Tongue (tissue), 2 donors: ENCODE measurements around the gene KBTBD13. TPM values are rescaled to one million over a fixed set of nuclear protein-coding genes. Genes with fewer than 3 reads are reported as not detected.
"Not testable (repeated sequence)": the region's sequence is repeated elsewhere in the genome, so short reads cannot be mapped to it uniquely, and the experiment has no call there.

ENCODE experiments used
- DNase-seq: peaks from one replicate; pipeline ENCODE4 v3.0.0-alpha.2; 2015
- total RNA-seq: library from RNA; depleted of rRNA; stranded (reverse); fragments of >200 nt; gene quantifications from one replicate; pipeline ENCODE4 v1.2.3, GENCODE V29; 2014

KBTBD13 gene
- total RNA-seq, result 2.6 TPM

DNA sequence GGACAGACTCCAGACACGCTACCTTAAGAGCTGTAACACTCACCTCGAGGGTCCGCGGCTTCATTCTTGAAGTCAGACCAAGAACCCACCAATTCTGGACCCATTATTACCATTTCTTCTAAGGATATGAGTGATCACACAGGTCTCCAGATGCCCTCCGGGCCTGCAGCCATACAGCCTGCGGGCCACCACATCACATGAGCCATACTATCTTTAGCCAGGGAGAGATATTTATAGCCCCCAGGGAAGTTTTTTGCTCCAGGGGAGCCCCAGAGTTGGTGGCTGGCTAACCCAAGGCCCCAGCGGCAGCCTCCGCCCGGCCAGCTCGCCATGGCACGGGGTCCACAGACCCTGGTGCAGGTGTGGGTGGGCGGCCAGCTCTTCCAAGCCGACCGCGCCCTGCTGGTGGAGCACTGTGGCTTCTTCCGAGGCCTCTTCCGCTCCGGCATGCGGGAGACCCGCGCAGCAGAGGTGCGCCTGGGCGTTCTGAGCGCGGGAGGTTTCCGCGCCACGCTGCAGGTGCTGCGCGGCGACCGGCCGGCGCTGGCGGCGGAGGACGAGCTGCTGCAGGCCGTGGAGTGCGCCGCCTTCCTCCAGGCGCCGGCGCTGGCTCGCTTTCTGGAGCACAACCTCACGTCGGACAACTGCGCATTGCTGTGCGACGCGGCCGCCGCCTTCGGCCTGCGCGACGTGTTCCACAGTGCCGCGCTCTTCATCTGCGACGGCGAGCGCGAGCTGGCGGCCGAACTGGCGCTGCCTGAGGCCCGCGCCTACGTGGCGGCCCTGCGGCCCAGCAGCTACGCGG lies at the start of gene KBTBD13:
TSS of gene KBTBD13 (plus strand) at position 261 of the 805 bp plus-strand sequence. CDS start at position 331, 70 bp downstream.
- DNase-seq, result no peak

DNA sequence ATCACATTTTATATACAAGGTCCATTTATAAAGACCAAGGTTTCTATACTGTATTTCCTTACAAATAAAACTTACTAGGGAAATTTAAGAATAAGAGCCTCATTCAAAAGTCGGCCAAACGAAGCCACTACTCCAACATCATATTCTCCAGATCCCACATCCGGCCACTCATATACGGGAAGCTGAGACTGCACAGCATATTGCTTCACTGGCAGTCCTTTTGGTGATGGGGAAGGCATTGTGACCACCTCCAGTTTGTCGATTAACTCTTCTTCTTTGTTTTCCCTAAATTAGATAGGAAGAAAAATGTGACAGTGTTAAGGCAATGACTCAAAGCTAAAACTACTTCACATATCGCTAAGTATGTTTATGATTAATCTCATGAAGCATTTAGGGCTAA lies 49.8 kb upstream of the KBTBD13 start:
- DNase-seq, result no peak

DNA sequence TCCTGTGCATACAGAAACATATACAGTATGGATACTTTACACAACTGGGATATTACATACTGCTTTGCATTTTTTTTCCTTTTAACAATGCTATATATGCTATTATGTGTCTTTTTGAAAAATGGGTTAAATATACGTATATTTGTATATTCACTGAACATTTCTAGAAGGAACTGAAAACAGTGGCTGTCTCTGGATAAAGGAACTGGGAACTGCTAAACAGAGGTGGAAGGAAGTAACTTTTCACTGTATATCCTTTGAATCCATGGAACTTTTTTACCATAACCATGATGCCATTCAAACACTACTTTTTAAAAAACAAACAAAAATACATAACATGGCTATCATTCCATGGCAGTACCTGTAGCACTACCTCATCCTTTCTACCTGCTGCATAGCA lies 49.0 kb upstream of the KBTBD13 start:
- no peak for DNase-seq

- DNase-seq, result no peak
Observed at GRCh38 chr15:65028338-65028737, 48.2 kb upstream of the KBTBD13 start.

DNA sequence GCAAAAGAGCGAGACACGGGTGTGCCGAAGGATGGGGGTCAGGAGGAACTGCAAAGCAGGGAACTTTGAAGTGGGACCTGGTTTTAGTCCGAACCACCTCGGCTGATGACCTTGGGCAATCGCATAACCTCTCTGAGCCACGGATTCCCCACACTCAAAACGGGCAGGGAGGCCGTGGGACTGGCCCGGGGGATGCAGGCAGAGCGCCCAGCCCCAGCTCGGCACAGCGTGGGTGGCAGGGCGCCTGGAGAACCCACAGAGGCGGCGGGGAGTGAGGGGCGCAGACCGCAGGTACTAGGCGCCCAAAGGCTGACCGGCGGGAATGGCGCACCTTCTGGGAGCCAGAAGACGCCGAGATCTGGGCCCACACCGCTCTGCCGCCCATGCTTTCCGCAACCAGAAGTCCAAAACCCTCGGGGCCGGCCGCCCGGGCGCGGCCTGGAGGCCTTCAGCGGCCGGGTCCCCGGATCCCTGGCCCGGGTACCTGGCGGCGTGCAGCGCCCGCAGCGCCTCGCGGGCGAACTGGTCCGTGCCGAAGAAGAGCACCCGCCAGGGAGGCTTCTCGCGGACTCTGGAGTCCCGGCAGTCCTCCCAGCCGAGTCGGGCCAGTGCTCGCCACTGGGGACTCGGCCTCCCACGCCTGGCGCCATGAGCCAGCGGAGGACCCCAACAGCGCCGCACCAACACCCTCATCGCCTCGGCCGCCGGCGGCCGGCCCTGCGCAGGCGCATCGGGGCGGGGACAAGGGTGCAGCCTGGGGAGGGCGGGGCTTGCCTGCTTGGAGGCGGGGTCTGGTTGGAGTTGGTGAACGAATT lies 47.4 kb upstream of the KBTBD13 start, which contains the start of gene MTFMT:
TSS of gene MTFMT (minus strand) at position 719 of the 815 bp plus-strand sequence. CDS start at position 693, 26 bp downstream.
- DNase-seq, result peak; percentile 95

- no peak for DNase-seq
Observed at GRCh38 chr15:65029736-65030208, 46.8 kb upstream of the KBTBD13 start.

DNA sequence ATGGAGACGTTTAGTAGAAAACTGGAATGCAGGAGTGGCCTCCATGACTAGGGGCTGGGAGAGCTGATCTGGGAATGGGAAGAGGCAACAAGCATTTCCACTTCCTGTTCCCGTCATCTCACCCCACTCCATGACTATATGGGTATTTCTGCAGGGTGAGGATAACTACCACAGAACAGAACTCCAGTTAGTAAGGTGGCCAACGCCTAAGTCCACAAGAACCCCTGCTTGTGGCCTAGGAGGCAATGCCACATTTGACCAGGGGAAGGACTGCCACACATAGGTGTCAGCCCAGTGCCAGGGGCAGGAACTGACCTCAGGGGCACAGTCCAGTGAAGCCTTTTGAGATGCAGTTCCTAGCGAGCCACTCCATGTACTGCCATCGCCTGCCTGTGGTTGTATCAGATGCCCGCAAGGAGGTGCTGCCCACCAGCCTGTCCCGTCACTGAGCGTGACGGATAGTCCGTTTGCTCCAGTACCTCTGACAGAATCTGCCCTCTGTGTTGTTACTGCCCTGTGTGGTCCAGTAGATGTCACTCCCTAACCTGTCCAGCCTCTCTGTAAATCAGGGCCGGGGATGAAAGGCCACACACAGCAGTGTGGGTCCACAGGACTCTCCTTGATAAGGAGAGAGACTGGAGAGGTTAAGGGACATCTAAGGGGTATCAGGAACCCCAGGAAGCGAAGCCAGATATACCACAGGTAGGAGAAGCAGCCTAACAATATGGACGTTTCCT lies 43.6 kb upstream of the KBTBD13 start:
- DNase-seq, result peak; percentile 66

GRCh38 chr15:65033659-65034269 lies 42.8 kb upstream of the KBTBD13 start:
- DNase-seq, result peak; percentile 67

- no peak for DNase-seq
Observed at GRCh38 chr15:65034719-65035118, 41.8 kb upstream of the KBTBD13 start.

DNA sequence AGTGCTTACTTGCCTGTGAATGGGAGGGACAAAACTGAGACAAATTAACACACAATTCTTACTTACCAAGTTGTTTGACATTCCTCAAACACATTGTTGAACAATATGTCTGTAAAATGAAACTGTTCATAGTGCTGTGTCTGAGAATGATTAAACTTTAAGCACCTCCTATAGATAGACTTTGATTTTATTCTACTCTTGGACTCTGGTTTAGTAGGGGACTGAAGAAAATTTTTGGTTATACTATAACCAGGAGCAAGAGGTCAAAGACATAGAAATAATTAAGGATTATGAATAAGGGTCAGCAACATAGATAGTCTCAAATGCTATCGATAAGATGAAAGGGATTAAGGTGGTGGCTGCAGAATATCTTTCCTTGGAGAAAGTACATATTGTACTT lies 39.2 kb upstream of the KBTBD13 start:
- no peak for DNase-seq

- no peak for DNase-seq
Observed at GRCh38 chr15:65038428-65038827, 38.1 kb upstream of the KBTBD13 start.

DNA sequence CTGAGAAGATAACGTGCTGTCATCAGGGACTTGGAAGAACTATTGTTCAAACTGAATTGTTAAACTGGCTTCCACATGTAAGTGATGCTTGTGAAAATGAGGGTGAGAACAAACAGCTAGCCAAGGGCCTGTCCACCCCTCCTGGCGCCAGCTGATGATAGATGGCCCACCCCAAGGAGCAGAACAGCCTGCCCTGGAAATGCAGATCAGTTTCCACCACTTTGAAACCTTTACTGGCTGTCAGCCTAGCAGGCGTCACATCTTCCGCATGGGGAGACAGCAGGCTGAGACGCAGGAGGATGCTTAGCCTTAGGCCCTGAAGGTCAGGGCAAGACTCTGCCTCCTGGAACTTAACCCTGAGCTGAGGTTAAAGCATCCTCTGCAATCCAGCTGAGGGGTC lies 37.7 kb upstream of the KBTBD13 start:
- no peak for DNase-seq

- no peak for DNase-seq
Observed at GRCh38 chr15:65040461-65040860, 36.1 kb upstream of the KBTBD13 start.

GRCh38 chr15:65041787-65042186 lies 34.8 kb upstream of the KBTBD13 start:
- DNase-seq, result no peak

DNA sequence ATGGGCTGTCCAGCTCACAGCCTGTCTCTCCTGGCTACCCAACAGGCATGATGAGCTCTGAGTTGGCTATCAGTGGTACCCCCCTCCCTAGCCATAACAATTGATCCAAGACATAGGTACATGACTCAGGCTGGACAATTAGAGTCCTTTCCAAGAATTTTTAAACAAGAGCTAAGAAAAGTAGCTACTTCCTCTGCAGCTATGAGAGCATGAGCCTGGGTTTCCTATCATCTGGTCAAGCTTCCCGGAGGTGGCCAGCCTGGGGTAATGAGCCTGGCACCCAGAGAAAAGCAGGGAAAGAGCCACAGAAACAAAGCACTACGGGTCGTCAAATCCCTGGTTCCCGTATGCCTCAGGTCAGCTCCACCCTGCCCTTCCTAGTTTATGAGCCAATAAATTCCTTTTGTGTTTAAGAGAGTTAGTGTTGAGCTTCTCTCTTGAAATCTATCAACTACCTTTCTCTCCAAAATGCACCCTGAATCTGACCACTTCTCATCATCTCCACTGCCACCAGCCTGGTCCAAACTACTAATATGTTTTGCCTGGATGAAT lies 33.7 kb upstream of the KBTBD13 start:
- DNase-seq, result no peak

GRCh38 chr15:65044218-65044617 lies 32.3 kb upstream of the KBTBD13 start:
- DNase-seq, result not testable (repeated sequence)

DNA sequence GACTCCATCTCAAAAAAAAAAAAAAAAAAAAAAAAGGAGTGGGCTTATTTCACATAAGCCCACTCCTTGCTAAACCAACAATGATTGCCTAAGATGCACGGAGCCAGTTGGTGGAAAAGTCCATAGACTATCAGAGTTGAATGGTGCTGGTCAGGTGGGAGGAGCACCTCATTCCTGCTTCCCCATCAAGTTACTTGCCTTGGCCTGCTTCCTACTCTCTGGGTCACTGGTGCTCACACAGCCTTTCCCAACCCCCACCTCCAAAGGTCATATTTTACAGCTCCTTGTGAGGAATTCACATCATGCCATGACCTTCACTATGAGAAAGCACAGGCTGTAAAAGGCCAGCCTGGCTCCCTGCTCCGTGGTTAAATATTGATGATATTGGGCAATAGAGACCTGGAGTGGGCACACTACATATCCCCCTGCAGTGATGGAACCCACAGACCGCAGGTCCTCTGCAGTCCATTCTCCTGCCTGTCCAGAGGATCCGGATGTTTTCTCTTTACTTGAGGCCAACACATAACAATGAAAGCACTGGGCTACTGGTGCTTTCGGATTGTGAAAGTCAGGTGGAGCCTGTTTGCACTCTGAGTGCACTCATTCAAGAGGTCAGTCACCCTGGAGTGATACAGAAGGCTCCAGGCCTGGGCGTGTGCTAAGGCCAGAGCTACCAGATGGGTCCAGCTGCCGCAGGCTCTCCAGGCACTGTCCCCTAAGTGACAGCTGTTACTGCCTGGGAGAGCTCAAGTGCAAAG lies 31.6 kb upstream of the KBTBD13 start, which contains the start of gene SLC51B:
TSS of gene SLC51B (plus strand) at position 664 of the 758 bp plus-strand sequence. CDS start 4,618 bp downstream, outside the sequence.
- peak; percentile 90 for DNase-seq

GRCh38 chr15:65048241-65048640 lies 28.3 kb upstream of the KBTBD13 start:
- no peak for DNase-seq

DNA sequence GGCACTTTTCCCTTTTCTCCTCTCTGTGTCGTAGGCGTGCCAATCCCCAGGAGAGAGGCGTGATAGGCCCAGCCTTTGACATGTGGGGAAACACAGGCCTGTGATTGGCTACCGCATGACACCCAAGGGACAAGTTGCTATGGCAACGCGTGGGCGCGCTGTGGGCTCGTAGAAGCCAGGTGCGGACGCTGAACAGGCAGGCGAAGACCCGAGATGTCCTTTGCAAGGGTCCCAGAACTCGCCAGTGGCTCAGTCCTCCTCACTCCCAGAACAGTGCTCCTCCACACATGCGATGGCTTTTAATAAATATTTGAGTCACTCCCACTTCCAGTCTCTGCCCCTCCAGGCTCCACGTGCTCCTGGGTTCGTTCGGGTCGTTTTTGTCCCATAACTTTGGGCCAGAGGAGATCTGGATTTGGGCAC lies 27.1 kb upstream of the KBTBD13 start:
- DNase-seq, result peak; percentile 94

GRCh38 chr15:65050270-65050669 lies 26.3 kb upstream of the KBTBD13 start:
- DNase-seq, result no peak

DNA sequence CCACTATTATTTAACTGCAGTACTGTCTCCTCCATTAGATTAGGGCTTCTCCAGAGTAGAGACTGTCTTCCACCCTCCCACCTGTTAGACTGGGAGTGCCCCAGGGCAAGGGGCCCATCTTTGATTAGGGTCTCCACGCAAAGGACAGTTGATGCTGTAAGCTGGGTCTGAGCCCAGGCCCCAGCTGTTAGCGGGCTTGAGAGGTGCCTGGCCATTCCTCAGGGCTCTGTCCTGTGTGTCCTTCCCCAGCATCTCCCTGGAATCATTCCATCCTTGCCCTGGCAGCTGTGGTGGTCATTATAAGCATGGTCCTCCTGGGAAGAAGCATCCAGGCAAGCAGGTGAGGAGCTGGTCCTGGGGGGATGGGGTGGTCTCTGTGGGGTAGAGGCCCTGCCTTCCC lies 25.3 kb upstream of the KBTBD13 start:
- DNase-seq, result peak; percentile 37
